GM23248 (cell line): ENCODE results near the gene ANXA6.

ENCODE experiments used
- EZH2 ChIP-seq: fragments of 200-600 bp; sonication (generic); IDR thresholded peaks from 2 replicates; pipeline ENCODE4 v1.6.1; 2018; ENCODE audit warnings: antibody characterized with exemption, mild to moderate bottlenecking; ENCODE audit not compliant: insufficient read depth, poor library complexity, severe bottlenecking
- EZH2phosphoT487 ChIP-seq: fragments of 200-600 bp; sonication (generic); IDR thresholded peaks from 2 replicates; pipeline ENCODE4 v1.6.1; 2018; ENCODE audit warnings: antibody characterized with exemption, moderate library complexity, mild to moderate bottlenecking, low read depth; ENCODE audit not compliant: insufficient read depth

DNA sequence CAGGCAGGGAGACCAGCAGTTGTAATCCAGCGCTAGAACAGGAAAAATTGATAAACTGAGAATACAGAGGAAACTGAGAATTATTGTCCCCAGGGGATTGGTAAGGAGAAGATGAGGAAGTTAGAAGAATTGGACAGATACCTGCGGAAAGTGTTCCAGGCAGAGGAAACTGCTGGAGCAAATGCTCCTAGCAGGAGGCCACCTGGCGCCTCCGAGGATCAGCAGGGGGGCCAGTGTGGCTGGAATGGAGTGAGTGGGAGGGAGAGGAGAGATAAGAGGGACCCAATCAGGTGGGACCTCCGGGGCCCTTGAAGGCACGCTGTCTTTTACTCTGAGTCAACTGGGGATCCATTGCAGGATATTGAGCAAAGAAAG, 695 bp upstream of the ANXA6 start:
- TF ChIP-seq EZH2phosphoT487 (no peak), EZH2 (no peak)
